Hepatic stellate cell (primary cell): ENCODE data around the gene TAX1BP1.

ENCODE experiments used
- DNase-seq: peaks from one replicate; pipeline ENCODE4 v3.0.0; 2011; ENCODE audit warnings: low spot score

TAX1BP1 gene

GRCh38 chr7:27781188-27781587 lies 41.2 kb downstream of the TAX1BP1 start:
- no peak for DNase-seq

GRCh38 chr7:27782849-27783248 lies 42.9 kb downstream of the TAX1BP1 start:
- no peak for DNase-seq

DNA sequence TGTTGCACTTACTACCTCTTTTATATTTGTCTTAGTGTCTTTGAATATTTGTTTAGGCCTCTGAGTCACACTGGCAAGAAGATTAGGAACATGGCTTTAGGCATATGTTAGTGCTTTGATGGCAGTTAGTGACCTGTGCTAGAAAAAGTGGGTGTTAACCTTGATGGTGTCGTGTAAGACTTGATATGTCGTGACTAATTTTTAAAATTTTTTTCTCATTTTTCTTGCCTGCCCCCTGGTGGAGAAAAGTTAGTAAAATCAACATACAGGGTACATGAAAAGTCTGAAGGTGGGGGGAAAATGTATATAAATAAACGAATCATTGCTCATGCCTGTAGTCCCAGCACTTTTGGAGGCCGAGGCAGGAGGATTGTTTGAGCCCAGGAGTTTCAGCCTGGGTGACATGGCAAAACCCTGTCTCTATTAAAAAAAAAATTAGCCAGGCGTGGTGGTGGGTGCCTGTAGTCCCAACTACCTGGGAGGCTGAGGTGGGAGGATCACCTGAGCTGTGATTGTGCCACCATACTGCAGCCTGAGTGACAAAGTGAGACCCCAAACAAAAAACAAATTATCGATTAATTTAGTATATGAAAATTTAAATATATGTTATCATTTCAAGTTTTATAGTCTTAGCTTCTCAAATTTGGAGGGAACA lies 44.6 kb downstream of the TAX1BP1 start:
- DNase-seq = no peak

GRCh38 chr7:27788437-27788836 lies 48.5 kb downstream of the TAX1BP1 start:
- DNase-seq = no peak

DNA sequence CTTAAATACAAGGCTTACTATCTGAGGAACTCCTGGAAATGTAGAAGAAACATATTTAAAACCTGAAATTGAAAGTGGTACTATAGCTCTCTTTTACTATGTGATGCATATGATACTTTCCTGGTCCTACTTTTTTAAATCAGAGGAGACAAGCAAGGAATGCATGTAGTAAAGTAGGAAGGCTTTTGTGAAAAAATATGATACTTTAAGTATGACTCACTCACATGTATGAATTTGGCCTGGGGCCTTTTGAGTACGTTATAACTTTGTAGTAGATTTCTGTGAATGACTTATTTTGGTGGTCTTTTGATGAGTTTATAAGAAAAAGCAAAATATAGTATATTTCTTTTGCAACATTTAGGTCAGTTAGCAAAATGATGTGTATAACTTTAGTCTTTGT lies 53.8 kb downstream of the TAX1BP1 start:
- no peak for DNase-seq

GRCh38 chr7:27795977-27796376 lies 56.0 kb downstream of the TAX1BP1 start:
- DNase-seq = no peak

- DNase-seq = no peak
These were observed 59.2 kb downstream of the TAX1BP1 start for GRCh38 chr7:27799212-27799611.

GRCh38 chr7:27802999-27803398 lies 63.0 kb downstream of the TAX1BP1 start:
- no peak for DNase-seq

DNA sequence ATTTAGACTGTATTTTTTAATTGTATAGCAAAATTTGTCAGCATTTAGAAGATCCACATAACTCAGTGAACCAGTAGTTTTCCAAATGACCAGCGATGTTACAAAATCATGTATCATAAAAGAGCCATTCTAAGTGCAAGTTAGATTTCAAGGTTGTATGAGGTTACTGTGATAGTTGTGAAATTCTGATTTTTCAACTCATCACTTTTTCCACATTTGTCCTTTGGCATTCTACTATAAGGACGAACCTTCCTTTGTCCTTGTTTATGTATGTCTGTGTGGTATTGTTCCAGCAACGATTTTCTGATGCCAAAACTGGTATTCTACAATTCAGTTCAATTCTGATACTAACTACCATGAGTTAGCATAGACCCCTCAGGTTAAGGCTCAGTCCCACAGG lies 64.2 kb downstream of the TAX1BP1 start:
- no peak for DNase-seq

GRCh38 chr7:27808626-27809025 lies 68.7 kb downstream of the TAX1BP1 start:
- peak; percentile 21 for DNase-seq

DNA sequence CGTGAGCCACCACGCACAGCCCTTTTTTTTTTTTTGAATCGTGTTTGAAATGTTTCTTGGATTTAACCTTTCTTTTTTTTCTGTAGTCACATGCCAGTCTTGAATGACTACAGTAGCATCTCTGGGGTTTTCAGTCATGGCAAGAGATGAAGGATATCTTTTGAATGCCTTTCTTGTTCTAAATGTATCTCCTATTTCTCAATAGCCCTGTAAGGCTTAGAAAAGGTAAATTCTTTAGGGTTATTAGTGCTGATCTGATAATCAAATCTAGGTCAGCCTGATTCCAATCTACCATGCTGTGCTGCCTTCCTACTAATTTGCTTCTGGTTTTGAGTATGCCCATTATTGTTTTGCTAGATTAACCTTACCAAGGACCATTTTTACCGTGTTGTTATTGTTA lies 70.2 kb downstream of the TAX1BP1 start:
- no peak for DNase-seq

- DNase-seq = no peak
These were observed 72.7 kb downstream of the TAX1BP1 start for GRCh38 chr7:27812706-27813105.

DNA sequence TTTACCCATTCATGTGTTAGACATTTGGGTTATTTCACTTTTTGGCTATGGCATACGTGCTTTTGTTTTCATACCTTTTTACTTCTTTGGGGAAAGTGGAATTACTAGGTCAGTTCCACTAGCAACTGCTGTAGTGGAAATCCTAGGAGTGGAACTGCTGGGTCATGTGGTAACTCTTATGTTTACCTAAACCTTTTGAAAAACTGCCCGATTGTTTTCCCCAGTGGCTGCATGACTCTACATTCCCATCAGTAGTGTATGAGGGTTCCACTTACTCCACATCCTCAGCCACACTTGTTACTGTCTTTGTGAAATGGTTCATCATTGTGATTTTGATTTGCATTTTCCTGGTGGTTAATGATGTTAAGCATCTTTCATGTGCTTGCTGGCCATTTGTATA lies 82.3 kb downstream of the TAX1BP1 start:
- no peak for DNase-seq

DNA sequence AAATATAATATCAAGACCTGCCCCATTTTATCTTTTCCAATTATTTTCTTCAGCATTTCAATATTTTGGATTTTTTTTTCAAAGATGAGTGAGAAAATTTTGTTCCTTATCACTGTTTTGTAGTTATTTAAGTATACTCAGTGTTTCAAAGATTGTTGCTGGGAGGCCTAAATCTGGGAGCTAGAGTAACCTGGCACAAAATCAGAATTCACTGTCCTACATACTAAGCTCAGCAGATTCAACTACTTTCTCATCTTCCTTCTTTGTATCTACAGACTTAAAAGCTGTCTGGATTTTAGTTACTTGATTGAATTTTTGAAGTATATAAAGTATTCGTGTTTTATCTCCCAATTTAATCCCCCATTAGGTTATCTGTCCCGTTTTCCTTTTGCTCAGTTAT lies 85.9 kb downstream of the TAX1BP1 start:
- DNase-seq = no peak

DNA sequence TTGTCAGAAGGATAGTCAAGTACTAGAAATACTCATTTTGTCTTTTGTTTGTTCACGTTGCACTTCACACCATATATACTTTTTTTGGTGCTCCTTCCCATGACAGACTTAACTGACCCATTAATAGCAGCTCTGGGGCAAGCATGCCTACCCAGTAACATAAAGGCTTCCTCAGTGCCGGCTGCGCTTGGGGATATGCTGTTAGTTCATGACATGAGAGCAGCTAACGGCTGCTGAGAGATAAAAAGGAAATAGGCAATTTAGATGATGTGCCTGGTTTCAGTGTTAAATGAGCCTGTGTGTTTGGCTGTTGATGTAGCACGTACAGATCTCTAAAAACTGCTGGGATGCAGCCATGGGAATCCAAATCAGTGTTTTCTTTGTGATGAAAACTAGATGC lies 86.4 kb downstream of the TAX1BP1 start:
- DNase-seq = no peak

DNA sequence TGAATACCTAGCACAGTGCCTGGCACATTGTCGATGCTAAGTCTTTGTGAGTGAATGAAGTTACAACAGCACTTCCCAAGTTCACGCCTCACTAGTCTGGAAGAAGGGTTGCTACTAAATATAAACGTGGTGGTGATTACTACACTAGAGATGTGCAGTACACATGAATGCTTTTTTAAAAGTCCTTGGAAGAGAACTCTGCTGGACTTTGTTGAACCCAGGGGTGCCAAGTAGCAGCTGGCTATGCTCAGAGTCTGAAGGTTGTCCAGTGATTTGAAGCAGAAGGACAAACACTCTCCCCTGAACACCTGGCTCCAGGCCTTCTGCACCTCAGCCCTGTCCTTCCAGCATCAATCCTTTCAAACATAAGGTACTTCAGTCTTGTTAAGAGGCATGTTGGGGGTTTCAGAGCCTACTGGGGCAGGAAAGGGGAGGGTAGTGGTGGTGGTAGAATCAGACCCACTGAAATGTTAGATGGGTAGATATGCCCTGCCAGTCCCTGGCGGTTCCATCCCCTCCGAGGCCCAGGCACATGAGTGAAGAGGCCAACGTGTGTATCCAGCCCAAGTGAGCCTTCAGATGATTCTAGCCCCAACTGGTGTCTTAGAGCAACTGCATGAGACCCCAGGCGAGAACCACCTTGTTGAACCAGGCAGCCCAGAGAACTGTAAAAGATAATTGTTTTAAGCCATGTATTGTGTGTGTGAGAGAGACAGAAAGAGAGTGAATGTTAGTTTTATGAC lies 94.4 kb downstream of the TAX1BP1 start:
- no peak for DNase-seq

- DNase-seq = no peak
These were observed 95.4 kb downstream of the TAX1BP1 start for GRCh38 chr7:27835376-27835775.

GRCh38 chr7:27836536-27836935 lies 96.6 kb downstream of the TAX1BP1 start:
- no peak for DNase-seq

DNA sequence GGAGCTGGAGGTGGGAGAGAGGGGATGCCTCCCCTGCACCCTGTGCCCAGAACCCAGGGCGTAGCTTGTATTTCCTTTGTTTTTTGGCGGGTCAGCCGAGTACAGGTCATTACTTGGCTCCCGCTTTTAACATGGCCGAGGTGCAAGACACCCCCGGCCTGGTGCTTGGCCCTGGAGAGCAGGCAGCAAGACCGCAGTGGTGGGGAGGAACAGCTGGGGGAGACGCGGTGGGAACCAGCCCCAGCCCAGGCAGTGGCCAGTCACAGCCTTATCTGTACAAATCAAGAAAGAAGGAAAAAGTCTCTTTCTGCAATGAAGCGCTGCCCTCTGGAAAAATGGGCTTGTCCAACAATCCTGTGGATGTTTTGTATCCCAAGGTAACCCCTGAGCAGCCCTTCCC lies 99.1 kb downstream of the TAX1BP1 start:
- no peak for DNase-seq

GRCh38 chr7:27840313-27840712 lies 100.4 kb downstream of the TAX1BP1 start:
- DNase-seq = no peak

- DNase-seq = no peak
These were observed 100.9 kb downstream of the TAX1BP1 start for GRCh38 chr7:27840760-27841364.

DNA sequence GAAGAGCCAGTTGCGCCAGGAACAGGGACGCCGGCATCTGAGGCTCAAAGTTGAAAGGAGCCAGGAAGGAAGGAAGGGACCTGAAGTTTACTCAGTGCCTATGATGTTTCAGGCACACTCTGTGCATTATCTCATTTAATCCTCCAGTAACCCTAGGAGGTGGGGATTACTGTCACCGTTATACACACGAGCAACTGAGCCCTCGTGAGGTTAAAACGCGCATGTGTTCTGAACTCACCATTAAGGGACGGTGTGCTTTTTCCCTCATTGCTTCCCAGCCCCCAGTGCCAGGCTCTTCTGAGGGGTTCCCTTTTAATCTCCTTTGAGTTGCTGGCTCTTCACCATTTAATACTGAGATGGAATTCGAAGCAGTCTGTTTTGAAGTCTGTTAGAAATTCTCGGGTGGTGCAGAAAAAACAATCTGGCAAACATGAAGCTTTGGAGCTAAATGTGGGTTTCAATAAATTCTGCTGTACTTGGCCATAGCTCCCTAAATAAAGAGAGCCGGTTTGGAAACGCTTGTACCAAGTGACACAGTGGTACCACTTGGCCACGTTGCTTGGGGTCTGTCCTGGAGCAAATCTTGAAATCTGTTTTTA lies 102.2 kb downstream of the TAX1BP1 start:
- no peak for DNase-seq

GRCh38 chr7:27842851-27843250 lies 102.9 kb downstream of the TAX1BP1 start:
- DNase-seq = no peak
